MCF 10A (cell line): Measurements from ENCODE around the gene KRTAP5-5. TPM values are rescaled to one million over a fixed set of nuclear protein-coding genes. Genes with fewer than 3 reads are reported as not detected.

Source experiments
- BruUV-seq: library from RNA; stranded (reverse); fragments of 400-500 nt; replicated peaks from 2 replicates; lab custom pipeline; 2021; lab: Mats Ljungman, UMichigan
- CTCF ChIA-PET: fragments of 300-600 bp; sonication (Branson Sonifier 250); formaldehyde crosslinking; extraction: SDS; loops from one replicate; lab custom pipeline; 2021; ENCODE audit warnings: antibody characterized with exemption, inconsistent platforms; lab: Yijun Ruan, JAX
- POLR2A ChIA-PET: fragments of 300-600, 350-650 bp; sonication (Branson Sonifier 250); formaldehyde crosslinking; extraction: SDS; loops from one replicate; lab custom pipeline; 2020; ENCODE audit warnings: antibody characterized with exemption, inconsistent platforms; lab: Yijun Ruan, JAX
- DNase-seq: peaks from one replicate; pipeline ENCODE4 v3.0.0-alpha.2; 2018; ENCODE audit not compliant: unreplicated experiment
- H3K27ac Mint-ChIP-seq: one replicate; pipeline ENCODE4 v1.8.0; 2022; ENCODE audit warnings: mild to moderate bottlenecking, low read depth, mixed read lengths; ENCODE audit not compliant: unreplicated experiment
- H3K27me3 Mint-ChIP-seq: one replicate; pipeline ENCODE4 v1.8.0; 2022; ENCODE audit warnings: mixed read lengths; ENCODE audit not compliant: insufficient read depth, unreplicated experiment
- H3K36me3 Mint-ChIP-seq: one replicate; pipeline ENCODE4 v1.8.0; 2022; ENCODE audit warnings: mild to moderate bottlenecking, moderate library complexity, mixed read lengths; ENCODE audit not compliant: insufficient read depth, unreplicated experiment
- H3K4me1 Mint-ChIP-seq: one replicate; pipeline ENCODE4 v1.8.0; 2022; ENCODE audit warnings: mixed read lengths; ENCODE audit not compliant: insufficient read depth, unreplicated experiment
- H3K4me3 Mint-ChIP-seq: one replicate; pipeline ENCODE4 v1.8.0; 2022; ENCODE audit warnings: mild to moderate bottlenecking, moderate library complexity, mixed read lengths; ENCODE audit not compliant: unreplicated experiment
- H3K9me3 Mint-ChIP-seq: one replicate; pipeline ENCODE4 v1.8.0; 2022; ENCODE audit warnings: mixed read lengths; ENCODE audit not compliant: unreplicated experiment
- intact Hi-C: fragments of 100-400 bp; cut with micrococcal nuclease; formaldehyde crosslinking; loops from 2 replicates; pipeline ENCODE4 v1.14.1; 2022
- total RNA-seq: library from RNA; stranded (reverse); gene quantifications from 2 replicates; pipeline ENCODE4 v1.2.3, GENCODE V29; 2022
- TF ChIP-seq, protein P1 (sequence below): fragments of 200-600 bp; IDR thresholded peaks from one replicate; pipeline ENCODE4 v1.8.0; 2022; ENCODE audit warnings: antibody characterized with exemption, mild to moderate bottlenecking; ENCODE audit not compliant: unreplicated experiment

KRTAP5-5 gene
- total RNA-seq, 1 experiment from 2014 or later = not detected

- no TSS peak for BruUV-seq
- peak; percentile 52 for DNase-seq
Observed at GRCh38 chr11:1652771-1653540, 23.4 kb downstream of the KRTAP5-5 start.

DNA sequence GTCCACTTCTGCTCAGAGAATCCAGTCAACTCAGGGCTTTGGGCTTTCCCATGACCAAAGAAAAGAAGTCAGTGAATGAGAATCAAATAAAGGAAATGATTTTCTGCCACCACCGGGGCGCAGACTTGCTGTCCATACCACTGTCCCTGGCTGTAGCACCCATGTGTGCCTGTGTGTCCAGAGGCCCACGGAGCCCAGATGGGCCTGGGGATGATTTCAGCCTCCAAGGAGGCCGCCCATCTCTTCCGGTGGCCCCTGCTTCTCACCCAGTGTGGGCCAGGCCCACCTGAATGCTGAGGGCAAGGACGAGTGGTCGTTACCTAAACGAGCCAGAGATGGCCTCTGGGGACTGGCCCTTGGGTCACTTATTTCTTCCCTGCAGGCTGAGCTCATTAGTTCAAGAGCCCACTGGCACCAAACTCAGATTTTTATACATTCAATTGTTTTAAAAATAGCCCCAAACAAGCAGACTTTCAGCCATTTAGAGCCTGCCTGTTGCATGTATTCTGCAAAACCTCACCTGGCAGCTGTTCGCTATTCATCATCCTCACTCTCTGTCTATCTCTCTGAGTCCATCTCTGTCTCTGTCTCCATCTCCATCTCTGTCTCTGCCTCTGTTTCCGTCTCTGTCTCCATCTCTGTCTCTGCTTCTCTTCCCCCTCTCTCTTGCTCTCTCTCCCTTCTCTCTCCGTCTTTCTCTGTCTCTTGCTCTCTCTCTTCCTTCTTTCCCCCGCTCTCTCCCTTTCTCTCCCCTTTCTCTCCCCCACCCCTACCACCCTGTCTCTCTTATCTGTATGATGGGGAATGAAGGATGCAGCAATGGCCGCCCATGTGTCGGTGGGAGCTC lies 24.2 kb downstream of the KRTAP5-5 start:
- no peaks in the 10 kb centered on the region for H3K27me3 Mint-ChIP-seq
- DNase-seq = no peak
- no peak overlapping the region for H3K27ac Mint-ChIP-seq
- no TSS peak for BruUV-seq
- TF ChIP-seq, protein P1, sequence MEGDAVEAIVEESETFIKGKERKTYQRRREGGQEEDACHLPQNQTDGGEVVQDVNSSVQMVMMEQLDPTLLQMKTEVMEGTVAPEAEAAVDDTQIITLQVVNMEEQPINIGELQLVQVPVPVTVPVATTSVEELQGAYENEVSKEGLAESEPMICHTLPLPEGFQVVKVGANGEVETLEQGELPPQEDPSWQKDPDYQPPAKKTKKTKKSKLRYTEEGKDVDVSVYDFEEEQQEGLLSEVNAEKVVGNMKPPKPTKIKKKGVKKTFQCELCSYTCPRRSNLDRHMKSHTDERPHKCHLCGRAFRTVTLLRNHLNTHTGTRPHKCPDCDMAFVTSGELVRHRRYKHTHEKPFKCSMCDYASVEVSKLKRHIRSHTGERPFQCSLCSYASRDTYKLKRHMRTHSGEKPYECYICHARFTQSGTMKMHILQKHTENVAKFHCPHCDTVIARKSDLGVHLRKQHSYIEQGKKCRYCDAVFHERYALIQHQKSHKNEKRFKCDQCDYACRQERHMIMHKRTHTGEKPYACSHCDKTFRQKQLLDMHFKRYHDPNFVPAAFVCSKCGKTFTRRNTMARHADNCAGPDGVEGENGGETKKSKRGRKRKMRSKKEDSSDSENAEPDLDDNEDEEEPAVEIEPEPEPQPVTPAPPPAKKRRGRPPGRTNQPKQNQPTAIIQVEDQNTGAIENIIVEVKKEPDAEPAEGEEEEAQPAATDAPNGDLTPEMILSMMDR = no peak
- no peaks in the 10 kb centered on the region for H3K9me3 Mint-ChIP-seq
- intact Hi-C loops = loop anchor here (2.0 to 5.0 kb wide), 3 partner anchors 39 to 497 kb away; partner anchors contain the start of gene SYT8
- H3K36me3 Mint-ChIP-seq = no peaks in the 10 kb centered on the region
- CTCF ChIA-PET = interaction anchor here (0.6 to 10.0 kb wide), 32 partner anchors 13 to 1058 kb away, joined by 3 to 165 read pairs (median 4); partner anchors contain the start of genes H19 and SYT8
- POLR2A ChIA-PET = interaction anchor here (0.6 to 1.7 kb wide), 3 partner anchors 109 to 348 kb away, joined by 3 to 9 read pairs (median 8); no protein-coding TSS in a partner anchor
- no peak overlapping the region for H3K4me3 Mint-ChIP-seq
- H3K4me1 Mint-ChIP-seq = peaks cover 4% of the 10 kb centered on the region

More at GRCh38 chr11:1652771-1653540, 23.4 kb downstream of the KRTAP5-5 start:
- Mint-ChIP-seq H3K4me1 (peaks cover 4% of the 10 kb centered on the region), H3K9me3 (no peaks in the 10 kb centered on the region), H3K36me3 (no peaks in the 10 kb centered on the region), H3K4me3 (no peak overlapping the region), H3K27ac (no peak overlapping the region), H3K27me3 (peaks cover under 1% of the 10 kb centered on the region)
- ChIA-PET CTCF (interaction anchor here (0.5 to 10.0 kb wide), 59 partner anchors 12 to 773 kb away, joined by 3 to 165 read pairs (median 4); partner anchors contain the start of genes H19, IFITM10 and SYT8), POLR2A (interaction anchor here (0.6 to 2.4 kb wide), 6 partner anchors 41 to 465 kb away, joined by 3 to 9 read pairs (median 6); no protein-coding TSS in a partner anchor)
- intact Hi-C loops = loop anchor here (2.0 to 5.0 kb wide), 3 partner anchors 39 to 498 kb away; partner anchors contain the start of gene SYT8
- TF ChIP-seq, protein P1 = peak; percentile 97

DNA sequence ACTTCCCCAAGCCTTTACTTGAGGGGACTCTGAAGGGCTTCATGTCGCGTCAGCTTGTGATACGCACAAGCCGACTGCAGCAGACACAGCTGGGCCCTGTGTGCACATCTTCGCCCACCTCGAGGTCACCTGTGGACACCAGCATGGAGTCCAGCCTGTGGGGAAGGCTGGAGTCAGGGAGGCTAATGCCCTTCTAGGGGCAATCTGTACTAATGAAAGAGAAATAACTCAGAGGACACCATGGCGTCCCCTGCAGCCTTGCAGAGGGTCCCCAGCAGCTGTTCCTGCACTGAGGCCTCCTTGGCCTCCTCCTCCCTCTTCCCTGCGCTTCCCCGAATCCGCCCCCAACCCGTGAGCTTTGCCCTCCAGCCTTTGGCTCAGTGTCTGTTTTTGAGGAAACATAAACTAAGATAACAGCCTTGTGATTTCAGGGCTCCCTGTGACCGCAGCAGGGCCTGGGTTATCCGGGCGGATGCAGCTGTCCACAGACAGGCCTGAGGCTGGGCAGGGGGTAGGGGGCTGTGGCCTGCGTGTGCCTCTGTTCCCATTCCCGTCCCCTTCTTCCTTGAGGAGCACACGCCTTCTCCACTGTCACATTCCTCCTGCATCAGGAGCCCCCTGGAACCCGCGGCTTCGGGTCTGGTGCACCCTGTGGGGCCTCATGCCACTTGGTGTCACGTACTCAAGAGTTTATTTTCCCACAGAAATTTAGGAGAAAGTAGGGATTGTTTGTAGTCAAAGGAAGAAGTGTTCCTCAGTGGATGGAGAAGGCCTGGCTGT lies 25.0 kb downstream of the KRTAP5-5 start:
- Mint-ChIP-seq H3K4me1 (peaks cover 4% of the 10 kb centered on the region), H3K9me3 (no peaks in the 10 kb centered on the region), H3K4me3 (no peak overlapping the region), H3K36me3 (no peaks in the 10 kb centered on the region), H3K27me3 (peaks cover 4% of the 10 kb centered on the region), H3K27ac (no peak overlapping the region)
- intact Hi-C loops = loop anchor here (5.0 kb wide), 1 partner anchor 38 kb away; no protein-coding TSS in a partner anchor
- no TSS peak for BruUV-seq
- no peak for DNase-seq
- TF ChIP-seq, protein P1 = no peak
- ChIA-PET POLR2A (no interaction called here), CTCF (interaction anchor here (0.5 to 10.0 kb wide), 21 partner anchors 14 to 1059 kb away, joined by 3 to 165 read pairs (median 4); partner anchors contain the start of gene SYT8)
